DOHH2 (cell line): ENCODE measurements around the gene MAML2.
A peak's percentile ranks its signal among the peaks of the same experiment; 100 is the strongest.

Experiments
- H3F3A ChIP-seq: fragments of 200-600 bp; sonication (generic), shearing (Covaris generic); 2 replicates; pipeline ENCODE4 v1.6.0; 2016; ENCODE audit warnings: antibody characterized with exemption, mild to moderate bottlenecking; ENCODE audit not compliant: control insufficient read depth, insufficient read depth
- H3K27ac ChIP-seq: fragments of 200-600 bp; sonication (generic); 2 replicates; pipeline ENCODE4 v1.5.1; 2014; ENCODE audit warnings: low read depth, mild to moderate bottlenecking, low read length, moderate library complexity
- H3K27me3 ChIP-seq: fragments of 200-600 bp; sonication (generic); 2 replicates; pipeline ENCODE4 v1.6.1; 2014; ENCODE audit warnings: mild to moderate bottlenecking, low read length, mixed read lengths; ENCODE audit not compliant: control insufficient read depth
- H3K36me3 ChIP-seq: fragments of 200-600 bp; sonication (generic); 2 replicates; pipeline ENCODE4 v1.6.1; 2014; ENCODE audit warnings: mild to moderate bottlenecking, low read length, moderate library complexity, mixed read lengths; ENCODE audit not compliant: control insufficient read depth
- H3K4me1 ChIP-seq: fragments of 200-600 bp; sonication (generic); 2 replicates; pipeline ENCODE4 v1.6.1; 2014; ENCODE audit warnings: mild to moderate bottlenecking, low read length, mixed read lengths; ENCODE audit not compliant: control insufficient read depth
- H3K4me2 ChIP-seq: fragments of 200-600 bp; sonication (generic); 2 replicates; pipeline ENCODE4 v1.6.0; 2014; ENCODE audit warnings: mild to moderate bottlenecking, low read length, moderate library complexity
- H3K4me3 ChIP-seq: fragments of 200-600 bp; sonication (generic); 2 replicates; pipeline ENCODE4 v1.5.1; 2014; ENCODE audit warnings: mild to moderate bottlenecking, low read length, mixed read lengths
- H3K79me2 ChIP-seq: fragments of 200-600 bp; sonication (generic); 2 replicates; pipeline ENCODE4 v1.6.1; 2014; ENCODE audit warnings: mild to moderate bottlenecking, low read length, mixed read lengths; ENCODE audit not compliant: control insufficient read depth
- H3K9me2 ChIP-seq: fragments of 200-600 bp; sonication (generic); replicated peaks from 2 replicates; pipeline ENCODE4 v1.6.1; 2014; ENCODE audit warnings: mild to moderate bottlenecking, low read length, mixed read lengths; ENCODE audit not compliant: control insufficient read depth
- H3K9me3 ChIP-seq: fragments of 200-600 bp; sonication (generic); 2 replicates; pipeline ENCODE4 v1.6.1; 2014; ENCODE audit warnings: antibody characterized with exemption, low read length, mixed read lengths; ENCODE audit not compliant: control insufficient read depth, insufficient read depth
- H4K20me1 ChIP-seq: fragments of 200-600 bp; sonication (generic); 2 replicates; pipeline ENCODE4 v1.6.0; 2014; ENCODE audit warnings: low read depth, mild to moderate bottlenecking, antibody characterized with exemption, low read length, moderate library complexity; ENCODE audit not compliant: control insufficient read depth, insufficient read depth
- EZH2phosphoT487 ChIP-seq: fragments of 200-600 bp; sonication (generic); IDR thresholded peaks from 2 replicates; pipeline ENCODE4 v1.6.1; 2017; ENCODE audit warnings: borderline replicate concordance, mild to moderate bottlenecking, antibody characterized with exemption, low read length, moderate library complexity, mixed read lengths
- TF ChIP-seq, protein P1 (sequence below): fragments of 200-600 bp; sonication (generic); IDR thresholded peaks from one replicate; pipeline ENCODE4 v1.5.1; 2014; ENCODE audit warnings: antibody characterized with exemption, mild to moderate bottlenecking, low read depth, low read length; ENCODE audit not compliant: poor library complexity, severe bottlenecking

The MAML2 gene

DNA sequence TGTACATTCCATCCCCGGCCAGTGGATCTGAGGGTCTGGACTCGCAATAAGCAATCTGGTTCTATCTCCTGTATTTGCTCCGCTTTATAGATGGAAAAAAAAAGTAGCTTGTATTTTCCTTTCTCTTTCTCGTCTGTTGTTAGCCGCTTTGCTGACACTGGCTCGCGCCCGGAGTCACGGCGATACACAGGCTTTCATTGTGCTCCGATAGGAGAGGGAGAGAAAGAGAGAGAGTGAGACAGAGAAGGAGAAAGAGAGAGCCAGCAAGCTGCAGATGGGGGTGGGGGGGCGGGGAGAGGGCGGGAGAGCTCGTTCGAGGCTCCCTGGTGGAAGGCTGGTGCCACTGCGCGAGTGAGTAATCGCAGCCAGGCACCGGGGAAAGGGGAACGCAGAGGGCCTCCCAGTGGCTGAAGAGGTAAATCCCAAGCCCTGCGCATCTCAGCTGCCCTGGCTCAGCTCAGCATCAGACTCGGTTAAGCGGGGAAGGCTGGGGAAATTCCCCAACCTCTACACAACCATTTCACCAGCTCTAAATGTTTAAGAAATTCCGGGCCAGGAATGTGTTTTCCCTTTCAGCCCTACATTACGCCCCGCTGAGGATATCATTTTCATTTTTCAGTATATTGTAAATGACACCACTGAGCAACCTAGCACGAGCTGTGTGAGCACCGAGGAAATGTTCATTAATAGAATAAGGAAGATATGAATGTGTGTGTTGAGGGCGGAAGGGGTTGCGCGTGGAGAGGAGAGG is at the start of gene MAML2:
MAML2 (minus strand) TSS at position 235 of the 751 bp plus-strand sequence. CDS start 1,300 bp downstream, outside the sequence.
- peaks cover 18% of the 10 kb centered on the region for H3K4me1 ChIP-seq
- H3K9me2 ChIP-seq = no peaks in the 10 kb centered on the region
- H3K9me3 ChIP-seq = no peaks in the 10 kb centered on the region
- H4K20me1 ChIP-seq = no peaks in the 10 kb centered on the region
- H3K4me3 ChIP-seq = peak within 1 kb of the TSS; percentile 70
- TF ChIP-seq, protein P1, sequence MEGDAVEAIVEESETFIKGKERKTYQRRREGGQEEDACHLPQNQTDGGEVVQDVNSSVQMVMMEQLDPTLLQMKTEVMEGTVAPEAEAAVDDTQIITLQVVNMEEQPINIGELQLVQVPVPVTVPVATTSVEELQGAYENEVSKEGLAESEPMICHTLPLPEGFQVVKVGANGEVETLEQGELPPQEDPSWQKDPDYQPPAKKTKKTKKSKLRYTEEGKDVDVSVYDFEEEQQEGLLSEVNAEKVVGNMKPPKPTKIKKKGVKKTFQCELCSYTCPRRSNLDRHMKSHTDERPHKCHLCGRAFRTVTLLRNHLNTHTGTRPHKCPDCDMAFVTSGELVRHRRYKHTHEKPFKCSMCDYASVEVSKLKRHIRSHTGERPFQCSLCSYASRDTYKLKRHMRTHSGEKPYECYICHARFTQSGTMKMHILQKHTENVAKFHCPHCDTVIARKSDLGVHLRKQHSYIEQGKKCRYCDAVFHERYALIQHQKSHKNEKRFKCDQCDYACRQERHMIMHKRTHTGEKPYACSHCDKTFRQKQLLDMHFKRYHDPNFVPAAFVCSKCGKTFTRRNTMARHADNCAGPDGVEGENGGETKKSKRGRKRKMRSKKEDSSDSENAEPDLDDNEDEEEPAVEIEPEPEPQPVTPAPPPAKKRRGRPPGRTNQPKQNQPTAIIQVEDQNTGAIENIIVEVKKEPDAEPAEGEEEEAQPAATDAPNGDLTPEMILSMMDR = peak; percentile 68
- TF ChIP-seq EZH2phosphoT487 = no peak
- peak within 1 kb of the TSS; percentile 75 for H3K4me2 ChIP-seq
- H3K79me2 ChIP-seq = no peaks in the 10 kb centered on the region
- no peak within 1 kb of the TSS for H3K27ac ChIP-seq
- H3K27me3 ChIP-seq = peaks cover 13% of the 10 kb centered on the region
- H3K36me3 ChIP-seq = no peaks in the 10 kb centered on the region
- H3F3A ChIP-seq = no peaks in the 10 kb centered on the region

DNA sequence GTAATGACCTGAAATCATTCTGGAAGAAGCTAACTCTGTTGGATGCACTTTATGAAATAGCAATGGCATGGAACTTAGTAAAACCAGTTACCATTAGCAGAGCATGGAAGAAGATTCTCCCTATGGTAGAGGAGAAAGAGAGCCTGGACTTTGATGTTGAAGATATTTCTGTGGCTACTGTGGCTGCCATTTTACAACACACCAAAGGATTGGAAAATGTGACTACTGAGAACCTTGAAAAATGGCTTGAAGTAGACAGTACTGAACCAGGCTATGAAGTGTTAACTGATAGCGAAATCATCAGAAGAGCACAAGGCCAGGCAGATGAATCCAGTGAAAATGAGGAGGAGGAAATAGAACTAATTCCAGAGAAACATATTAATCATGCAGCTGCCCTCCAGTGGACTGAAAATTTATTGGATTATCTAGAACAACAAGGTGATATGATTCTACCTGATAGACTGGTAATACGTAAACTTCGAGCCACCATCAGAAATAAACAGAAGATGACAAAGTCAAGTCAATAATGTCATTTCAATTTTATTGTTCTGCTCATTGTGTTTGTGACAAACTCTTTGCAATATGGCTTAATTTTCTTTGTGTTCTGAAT is 48.8 kb upstream of the MAML2 start:
- Histone ChIP-seq H3K4me2 (0 out of 2 replicates have a peak overlapping the region, but pooled peaks have one; percentile 84), H3K36me3 (peaks cover 22% of the 10 kb centered on the region), H3K9me2 (no peaks in the 10 kb centered on the region), H3K4me3 (0 out of 2 replicates have a peak overlapping the region, but pooled peaks have one; percentile 85), H3K27me3 (no peaks in the 10 kb centered on the region), H3F3A (0 out of 2 replicates have a peak, but pooled peaks cover 3% of the 10 kb centered on the region), H3K27ac (no peak overlapping the region), H3K79me2 (peaks cover 50% of the 10 kb centered on the region), H3K9me3 (no peaks in the 10 kb centered on the region), H3K4me1 (peaks cover 28% of the 10 kb centered on the region), H4K20me1 (no peaks in the 10 kb centered on the region)
- no peak for TF ChIP-seq EZH2phosphoT487
- TF ChIP-seq, protein P1 = peak; percentile 25

DNA sequence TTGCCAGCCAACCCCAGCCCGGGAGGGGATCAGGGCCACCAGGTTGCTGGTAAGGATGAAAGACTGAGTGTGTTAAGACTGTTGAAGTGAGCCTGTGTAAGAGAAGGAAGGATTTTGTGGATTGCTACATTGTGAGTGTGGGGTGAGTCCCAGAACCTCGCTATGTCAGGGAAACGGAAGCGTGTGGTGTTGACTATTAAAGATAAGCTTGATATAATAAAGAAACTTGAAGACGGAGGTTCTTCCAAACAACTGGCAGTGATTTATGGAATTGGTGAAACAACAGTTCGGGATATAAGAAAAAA is 47.4 kb upstream of the MAML2 start:
- H3K79me2 ChIP-seq = peaks cover 50% of the 10 kb centered on the region
- H3K4me3 ChIP-seq = peak overlapping the region; percentile 85
- no peaks in the 10 kb centered on the region for H3K9me3 ChIP-seq
- H3K27ac ChIP-seq = no peak overlapping the region
- TF ChIP-seq EZH2phosphoT487 = no peak
- TF ChIP-seq, protein P1 = no peak
- H3K4me1 ChIP-seq = peaks cover 28% of the 10 kb centered on the region
- no peaks in the 10 kb centered on the region for H3K27me3 ChIP-seq
- H4K20me1 ChIP-seq = no peaks in the 10 kb centered on the region
- H3K36me3 ChIP-seq = peaks cover 26% of the 10 kb centered on the region
- H3K9me2 ChIP-seq = no peaks in the 10 kb centered on the region
- H3F3A ChIP-seq = 0 out of 2 replicates have a peak, but pooled peaks cover 3% of the 10 kb centered on the region
- peak overlapping the region; percentile 84 for H3K4me2 ChIP-seq
